Mesendoderm (in vitro differentiated cells): ENCODE data around the gene FBXO38.

Source experiments
- DNase-seq: peaks from one replicate; pipeline ENCODE4 v3.0.0; 2013
- H2AK5ac ChIP-seq: 2 replicates; pipeline ENCODE4 v1.6.1; 2013; ENCODE audit warnings: low read length, inconsistent platforms
- H2BK120ac ChIP-seq: 2 replicates; pipeline ENCODE4 v1.6.1; 2013; ENCODE audit warnings: low read depth, mild to moderate bottlenecking, low read length, moderate library complexity, mixed read lengths
- H2BK15ac ChIP-seq: replicated peaks from 2 replicates; pipeline ENCODE4 v1.6.1; 2013; ENCODE audit warnings: low read depth, mild to moderate bottlenecking, moderate library complexity
- H2BK5ac ChIP-seq: 2 replicates; pipeline ENCODE4 v1.6.1; 2013; ENCODE audit warnings: low read length, inconsistent platforms
- H3K18ac ChIP-seq: 2 replicates; pipeline ENCODE4 v1.6.1; 2013; ENCODE audit warnings: mild to moderate bottlenecking, low read length, mixed read lengths
- H3K23ac ChIP-seq: one replicate; pipeline ENCODE4 v1.6.1; 2013; ENCODE audit warnings: low read length
- H3K27ac ChIP-seq: 2 replicates; pipeline ENCODE4 v1.5.1; 2013; ENCODE audit warnings: low read depth, mild to moderate bottlenecking, inconsistent platforms, low read length, moderate library complexity
- H3K27me3 ChIP-seq: 2 replicates; pipeline ENCODE4 v1.6.1; 2013; ENCODE audit warnings: low read length, control low read depth, mild to moderate bottlenecking, inconsistent platforms; ENCODE audit not compliant: insufficient read depth, poor library complexity
- H3K36me3 ChIP-seq: 2 replicates; pipeline ENCODE4 v1.6.1; 2013; ENCODE audit warnings: low read length, inconsistent platforms; ENCODE audit not compliant: control insufficient read depth, insufficient read depth
- H3K4ac ChIP-seq: one replicate; pipeline ENCODE4 v1.6.1; 2013; ENCODE audit warnings: low read depth, mild to moderate bottlenecking, low read length, moderate library complexity
- H3K4me1 ChIP-seq: 2 replicates; pipeline ENCODE4 v1.6.1; 2013; ENCODE audit warnings: low read depth, low read length, inconsistent platforms; ENCODE audit not compliant: control insufficient read depth
- H3K4me2 ChIP-seq: 2 replicates; pipeline ENCODE4 v1.6.1; 2013; ENCODE audit warnings: low read length
- H3K4me3 ChIP-seq: 2 replicates; pipeline ENCODE4 v1.5.1; 2013; ENCODE audit warnings: mild to moderate bottlenecking, low read length
- H3K56ac ChIP-seq: one replicate; pipeline ENCODE4 v1.6.1; 2013; ENCODE audit warnings: low read length
- H3K79me1 ChIP-seq: 2 replicates; pipeline ENCODE4 v1.6.1; 2013; ENCODE audit warnings: low read length, inconsistent platforms
- H3K79me2 ChIP-seq: 2 replicates; pipeline ENCODE4 v1.6.1; 2013; ENCODE audit warnings: mild to moderate bottlenecking, low read length; ENCODE audit not compliant: control insufficient read depth, insufficient read depth
- H3K9ac ChIP-seq: 2 replicates; pipeline ENCODE4 v1.6.1; 2013; ENCODE audit warnings: low read length, inconsistent platforms
- H4K5ac ChIP-seq: one replicate; pipeline ENCODE4 v1.6.1; 2013; ENCODE audit warnings: low read length
- H4K8ac ChIP-seq: one replicate; pipeline ENCODE4 v1.6.1; 2013; ENCODE audit warnings: low read depth, mild to moderate bottlenecking, control low read depth, low read length, moderate library complexity
- WGBS: extraction: QIAGEN DNeasy Blood & Tissue Kit; methylation state at CpG from one replicate; pipeline ENCODE4 v1.1.7; 2013; ENCODE audit warnings: low lambda C conversion rate, missing lambda C conversion rate; ENCODE audit not compliant: insufficient coverage; ENCODE audit errors: extremely low coverage; 5-methylcytosine and 5-hydroxymethylcytosine counted together

FBXO38 gene

DNA sequence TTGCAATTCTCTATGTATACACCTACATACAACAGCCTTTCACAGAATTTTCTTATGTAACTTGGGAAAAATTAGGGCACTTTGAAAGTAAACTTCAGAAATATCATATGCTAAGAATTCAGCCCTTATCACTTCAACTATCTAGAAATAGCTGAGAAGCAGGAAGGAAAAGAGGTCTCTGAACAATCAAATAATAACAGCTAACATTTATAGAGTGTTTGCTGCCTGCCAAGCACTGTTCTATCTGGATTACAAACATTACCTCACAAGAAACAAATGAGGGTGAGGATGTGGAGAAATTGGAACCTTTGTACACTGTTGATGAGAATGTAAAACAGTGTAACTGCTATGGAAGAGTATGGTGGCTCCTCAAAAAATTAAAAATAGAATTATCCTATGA is 4.4 kb upstream of the FBXO38 start:
- H2BK15ac ChIP-seq = no peak overlapping the region
- H3K79me2 ChIP-seq = peaks cover 5% of the 10 kb centered on the region
- DNase-seq = no peak
- H3K56ac ChIP-seq = no peak overlapping the region
- no peak overlapping the region for H3K4me3 ChIP-seq
- H4K5ac ChIP-seq = no peak overlapping the region
- no peak overlapping the region for H3K4me2 ChIP-seq
- no peak overlapping the region for H2BK120ac ChIP-seq
- no peak overlapping the region for H3K4ac ChIP-seq
- H4K8ac ChIP-seq = no peak overlapping the region
- no peak overlapping the region for H2AK5ac ChIP-seq
- H2BK5ac ChIP-seq = no peak overlapping the region
- H3K9ac ChIP-seq = no peak overlapping the region
- H3K27me3 ChIP-seq = no peaks in the 10 kb centered on the region
- H3K23ac ChIP-seq = no peak overlapping the region
- H3K4me1 ChIP-seq = no peaks in the 10 kb centered on the region
- peaks cover 3% of the 10 kb centered on the region for H3K79me1 ChIP-seq
- no peaks in the 10 kb centered on the region for H3K36me3 ChIP-seq
- H3K18ac ChIP-seq = no peak overlapping the region
- H3K27ac ChIP-seq = no peak overlapping the region

DNA sequence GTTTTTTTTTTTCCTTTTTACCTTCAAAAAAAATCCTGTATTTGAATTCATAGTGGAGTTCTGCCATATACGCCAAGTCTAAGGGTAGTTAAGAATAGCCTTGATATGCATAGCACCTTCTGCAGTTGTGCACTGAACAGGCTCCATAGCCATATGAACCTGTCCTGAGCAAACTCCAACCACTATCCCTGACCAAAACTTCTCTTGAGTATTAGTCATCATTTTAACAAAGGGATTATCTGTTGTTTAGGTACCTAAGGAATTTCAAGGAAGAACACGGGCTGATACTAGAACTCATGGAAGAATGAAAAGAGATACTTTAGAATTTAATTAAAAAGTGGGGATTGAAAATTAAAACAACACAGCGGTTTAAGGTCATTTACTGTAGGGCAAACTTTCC is 1.9 kb upstream of the FBXO38 start:
- Histone ChIP-seq H2AK5ac (no peak overlapping the region), H3K4me2 (no peak overlapping the region), H3K4me1 (peaks cover 4% of the 10 kb centered on the region), H3K23ac (no peak overlapping the region), H3K56ac (no peak overlapping the region), H3K18ac (no peak overlapping the region), H3K79me2 (peaks cover 21% of the 10 kb centered on the region), H4K5ac (no peak overlapping the region), H3K4ac (no peak overlapping the region), H3K9ac (no peak overlapping the region), H2BK15ac (no peak overlapping the region), H4K8ac (no peak overlapping the region), H3K27ac (no peak overlapping the region), H3K4me3 (no peak overlapping the region), H2BK120ac (no peak overlapping the region), H3K36me3 (no peaks in the 10 kb centered on the region), H2BK5ac (no peak overlapping the region), H3K27me3 (no peaks in the 10 kb centered on the region), H3K79me1 (peaks cover 19% of the 10 kb centered on the region)
- DNase-seq = peak; percentile 8
- WGBS = no CpG with 5 or more reads among the region's 3 CpGs

DNA sequence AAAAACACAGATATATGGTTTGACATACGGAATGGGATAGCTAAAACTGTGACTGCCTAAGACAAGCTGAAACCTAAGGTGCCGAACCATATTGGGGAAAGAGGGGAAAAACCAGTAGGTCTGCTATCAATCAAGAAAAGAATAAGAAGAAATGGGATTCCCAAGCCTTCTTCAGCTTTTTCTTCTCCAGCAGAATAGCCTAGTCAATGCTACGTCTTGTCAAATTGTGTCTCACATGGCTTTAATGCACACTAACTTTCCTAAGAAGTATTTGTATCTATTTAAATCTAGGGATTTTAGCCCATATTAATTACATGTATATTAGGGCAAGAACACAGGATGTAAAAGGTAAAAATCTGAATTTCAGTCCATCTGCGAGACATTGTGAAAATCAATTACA is 797 bp upstream of the FBXO38 start:
- no CpG with 5 or more reads among the region's 4 CpGs for WGBS

DNA sequence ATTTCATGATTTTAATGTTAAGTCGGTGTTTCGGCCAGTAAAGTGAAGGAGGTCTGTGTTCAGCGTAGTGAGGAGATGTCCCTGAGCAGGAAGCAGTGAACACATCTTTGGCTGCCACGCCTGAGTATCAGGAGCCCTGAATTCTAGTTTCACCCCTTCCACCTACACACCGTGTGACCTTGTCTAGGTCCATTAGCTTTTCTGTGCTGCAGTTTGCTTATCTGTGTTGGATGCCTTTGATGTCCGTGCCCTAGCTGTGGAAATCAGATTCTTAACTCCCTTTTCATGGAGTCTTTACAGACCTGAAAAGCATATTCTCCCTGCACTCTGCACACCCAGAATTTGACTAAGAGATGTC is 601 bp downstream of the FBXO38 start:
- Histone ChIP-seq H4K8ac (peak overlapping the region; percentile 77), H3K4ac (peak overlapping the region; percentile 17), H3K4me3 (peak overlapping the region; percentile 85), H3K79me1 (peaks cover 29% of the 10 kb centered on the region), H2BK120ac (no peak overlapping the region), H3K27me3 (no peaks in the 10 kb centered on the region), H3K18ac (peak overlapping the region; percentile 3), H3K27ac (peak overlapping the region; percentile 38), H3K79me2 (peaks cover 31% of the 10 kb centered on the region), H3K4me2 (peak overlapping the region; percentile 92), H2BK15ac (no peak overlapping the region), H3K4me1 (peaks cover 4% of the 10 kb centered on the region), H2AK5ac (no peak overlapping the region), H3K36me3 (no peaks in the 10 kb centered on the region), H3K9ac (peak overlapping the region; percentile 92), H3K56ac (peak overlapping the region; percentile 91), H2BK5ac (no peak overlapping the region), H4K5ac (no peak overlapping the region), H3K23ac (no peak overlapping the region)
- no CpG with 5 or more reads among the region's 6 CpGs for WGBS
- DNase-seq = peak; percentile 44

More for the DNA sequence above, 797 bp upstream of the FBXO38 start:
- no peak overlapping the region for H4K8ac ChIP-seq
- H3K79me2 ChIP-seq = peaks cover 21% of the 10 kb centered on the region
- no peak overlapping the region for H2AK5ac ChIP-seq
- no peak overlapping the region for H3K4me3 ChIP-seq
- H3K4ac ChIP-seq = no peak overlapping the region
- H3K4me2 ChIP-seq = no peak overlapping the region
- no peak for DNase-seq
- H3K18ac ChIP-seq = no peak overlapping the region
- no peak overlapping the region for H2BK120ac ChIP-seq
- H3K56ac ChIP-seq = no peak overlapping the region
- H3K27ac ChIP-seq = no peak overlapping the region
- H4K5ac ChIP-seq = no peak overlapping the region
- H3K27me3 ChIP-seq = no peaks in the 10 kb centered on the region
- peaks cover 19% of the 10 kb centered on the region for H3K79me1 ChIP-seq
- H2BK5ac ChIP-seq = no peak overlapping the region
- peaks cover 4% of the 10 kb centered on the region for H3K4me1 ChIP-seq
- H3K36me3 ChIP-seq = no peaks in the 10 kb centered on the region
- no peak overlapping the region for H2BK15ac ChIP-seq
- H3K23ac ChIP-seq = no peak overlapping the region
- peak overlapping the region; percentile 62 for H3K9ac ChIP-seq

DNA sequence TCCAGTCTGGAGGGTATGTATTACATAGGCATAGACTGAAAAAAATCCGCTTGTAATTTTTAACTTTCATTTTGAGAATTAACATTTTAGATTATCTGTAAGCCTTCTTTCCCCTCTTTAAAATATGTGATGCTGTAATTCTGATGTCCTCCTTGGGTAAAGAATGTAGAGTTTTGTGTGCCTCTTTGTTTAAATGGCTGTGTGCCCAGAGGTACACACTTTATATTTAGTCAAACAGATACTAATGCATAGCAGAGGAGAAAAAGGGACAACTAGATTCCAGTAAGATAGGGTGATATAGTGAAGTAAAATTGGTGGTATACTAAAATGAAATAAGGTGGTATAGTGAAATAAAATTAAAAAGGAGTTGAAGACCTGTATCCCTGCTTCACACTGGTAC is 1.3 kb downstream of the FBXO38 start:
- no peak overlapping the region for H3K56ac ChIP-seq
- no peak overlapping the region for H2AK5ac ChIP-seq
- peaks cover 30% of the 10 kb centered on the region for H3K79me1 ChIP-seq

DNA sequence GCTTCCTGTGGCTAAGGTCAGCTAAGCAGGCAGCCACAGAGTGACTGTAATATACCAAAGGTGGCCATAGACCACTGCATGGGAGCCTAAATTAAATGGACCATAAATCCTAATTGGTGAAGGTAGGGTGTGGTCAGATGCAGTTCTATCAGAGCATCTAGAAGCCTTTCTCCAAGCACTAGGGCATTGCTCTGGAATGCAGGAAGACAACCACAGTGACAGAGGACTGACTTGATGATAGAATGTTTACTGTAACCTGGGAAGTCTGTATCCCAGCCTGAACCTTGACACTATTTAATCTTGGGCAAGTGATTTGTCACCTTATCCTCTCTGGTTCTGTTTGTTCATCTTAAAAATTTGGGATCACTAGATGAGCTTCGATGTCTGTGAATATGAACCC is 2.3 kb downstream of the FBXO38 start:
- Histone ChIP-seq H2AK5ac (no peak overlapping the region), H3K18ac (no peak overlapping the region), H3K9ac (no peak overlapping the region), H3K4me3 (no peak overlapping the region), H3K27me3 (no peaks in the 10 kb centered on the region), H4K8ac (no peak overlapping the region), H3K27ac (no peak overlapping the region), H3K4me1 (peaks cover 4% of the 10 kb centered on the region), H3K4ac (no peak overlapping the region), H4K5ac (peak overlapping the region; percentile 54), H3K79me2 (peaks cover 36% of the 10 kb centered on the region), H3K56ac (no peak overlapping the region), H3K79me1 (peaks cover 32% of the 10 kb centered on the region), H2BK5ac (no peak overlapping the region), H2BK120ac (no peak overlapping the region), H2BK15ac (no peak overlapping the region), H3K4me2 (no peak overlapping the region), H3K23ac (no peak overlapping the region), H3K36me3 (no peaks in the 10 kb centered on the region)
- WGBS = no CpG with 5 or more reads among the region's 1 CpG
- DNase-seq = peak; percentile 74

More for the DNA sequence above, 1.3 kb downstream of the FBXO38 start:
- peaks cover 33% of the 10 kb centered on the region for H3K79me2 ChIP-seq
- no peak overlapping the region for H2BK15ac ChIP-seq
- no peak overlapping the region for H3K27ac ChIP-seq
- H3K23ac ChIP-seq = no peak overlapping the region
- no peak overlapping the region for H3K9ac ChIP-seq
- H4K8ac ChIP-seq = no peak overlapping the region
- H3K4me1 ChIP-seq = peaks cover 4% of the 10 kb centered on the region
- H2BK5ac ChIP-seq = no peak overlapping the region
- H3K4ac ChIP-seq = no peak overlapping the region
- H4K5ac ChIP-seq = no peak overlapping the region
- no peak overlapping the region for H3K4me2 ChIP-seq
- WGBS = no CpG with 5 or more reads among the region's 1 CpG
- H3K36me3 ChIP-seq = no peaks in the 10 kb centered on the region
- H3K4me3 ChIP-seq = no peak overlapping the region
- DNase-seq = no peak
- H3K27me3 ChIP-seq = no peaks in the 10 kb centered on the region
- H2BK120ac ChIP-seq = no peak overlapping the region
- H3K18ac ChIP-seq = no peak overlapping the region
